GM12801 (cell line): ENCODE results near the gene KPNA1.

Experiments
- CTCF ChIP-seq: IDR thresholded peaks from one replicate; pipeline ENCODE4 v1.5.1; 2011; ENCODE audit warnings: control low read depth; ENCODE audit not compliant: insufficient read length; ENCODE audit errors: extremely low read depth

The KPNA1 gene

GRCh38 chr3:122519693-122520092, 5.0 kb upstream of the KPNA1 start:
- TF ChIP-seq CTCF, result no peak

- TF ChIP-seq CTCF, result no peak
Observed at GRCh38 chr3:122516846-122517360, 2.2 kb upstream of the KPNA1 start.

- no peak for TF ChIP-seq CTCF
Observed at GRCh38 chr3:122515870-122516269, 1.1 kb upstream of the KPNA1 start.

GRCh38 chr3:122515020-122515468, 305 bp upstream of the KPNA1 start:
- TF ChIP-seq CTCF, result no peak

- no peak for TF ChIP-seq CTCF
Observed at GRCh38 chr3:122513386-122514122, 1.2 kb downstream of the KPNA1 start.

GRCh38 chr3:122512284-122512683, 2.5 kb downstream of the KPNA1 start:
- no peak for TF ChIP-seq CTCF

GRCh38 chr3:122510878-122511535, 3.7 kb downstream of the KPNA1 start:
- TF ChIP-seq CTCF, result no peak
